GM12878 (cell line): ENCODE results near the gene KIFC3.

Experiments used
- CHD1 ChIP-seq: IDR thresholded peaks from 2 replicates; pipeline ENCODE4 v1.6.1; 2012; ENCODE audit warnings: low read depth, low read length, improper control_type of control experiment
- CTCF ChIP-seq, 3 experiments: IDR thresholded peaks in 2 of 3; conservative IDR thresholded peaks in 1 of 3; 2 replicates each; pipeline ENCODE4 v1.5.1; 2011; ENCODE audit warnings: low read depth in 3 of 3, low read length in 3 of 3, mild to moderate bottlenecking in 3 of 3, control low read depth in 2 of 3, moderate library complexity in 2 of 3, inconsistent platforms in 1 of 3, mixed read lengths in 1 of 3; ENCODE audit not compliant: control insufficient read depth in 2 of 3, insufficient read depth in 1 of 3; ENCODE audit errors: extremely low read depth in 1 of 3
- ELK1 ChIP-seq: IDR thresholded peaks from 2 replicates; pipeline ENCODE4 v1.6.1; 2012; ENCODE audit warnings: low read depth, low read length, improper control_type of control experiment
- EP300 ChIP-seq, 2 experiments: fragments of 150-350 bp in 1 of 2; IDR thresholded peaks; 2 replicates each; pipeline ENCODE4 v1.6.1; 2011 to 2012; ENCODE audit warnings: low read depth in 2 of 2, low read length in 2 of 2, borderline replicate concordance in 1 of 2, improper control_type of control experiment in 1 of 2, inconsistent platforms in 1 of 2; ENCODE audit not compliant: control insufficient read depth in 1 of 2
- EZH2 ChIP-seq: IDR thresholded peaks from 2 replicates; pipeline ENCODE4 v1.6.1; 2012; ENCODE audit warnings: low read depth, mild to moderate bottlenecking, control low read depth, inconsistent platforms, low read length, borderline replicate concordance; ENCODE audit not compliant: control insufficient read depth
- FOXM1 ChIP-seq: IDR thresholded peaks from 2 replicates; pipeline ENCODE4 v1.6.1; 2012; ENCODE audit warnings: low read depth, mild to moderate bottlenecking, inconsistent platforms, low read length, moderate library complexity
- MXI1 ChIP-seq: fragments of 150-350 bp; IDR thresholded peaks from 2 replicates; pipeline ENCODE4 v1.6.1; 2011; ENCODE audit warnings: low read depth, mild to moderate bottlenecking, inconsistent platforms, low read length, improper control_type of control experiment
- POLR2AphosphoS2 ChIP-seq: IDR thresholded peaks from 2 replicates; pipeline ENCODE4 v1.6.1; 2011; ENCODE audit warnings: low read depth, mild to moderate bottlenecking, low read length, improper control_type of control experiment, moderate library complexity
- POLR2AphosphoS5 ChIP-seq: IDR thresholded peaks from 2 replicates; pipeline ENCODE4 v1.6.1; 2011; ENCODE audit warnings: mild to moderate bottlenecking, low read length, inconsistent platforms
- SMC3 ChIP-seq: IDR thresholded peaks from 2 replicates; pipeline ENCODE4 v1.6.1; 2011; ENCODE audit warnings: low read length, improper control_type of control experiment, borderline replicate concordance

- TF ChIP-seq MXI1, result no peak
- no peak for TF ChIP-seq POLR2AphosphoS2
- no peak for TF ChIP-seq SMC3
- TF ChIP-seq CHD1, result no peak
- no peak for TF ChIP-seq FOXM1
- TF ChIP-seq ELK1, result no peak
- no peak for TF ChIP-seq POLR2AphosphoS5
- TF ChIP-seq EZH2, result no peak
- no peak for TF ChIP-seq EP300 (IDR thresholded peaks at IDR 0.05; ENCODE audit: borderline replicate concordance in 1 of 2, control insufficient read depth in 1 of 2, low read depth in 2 of 2, low read length in 2 of 2)
- no peak for TF ChIP-seq CTCF (IDR thresholded peaks at IDR 0.05 in 2 of 3, conservative IDR thresholded peaks at IDR 0.05 in 1 of 3; ENCODE audit: control insufficient read depth in 2 of 3, extremely low read depth in 1 of 3, insufficient read depth in 1 of 3, low read depth in 3 of 3, low read length in 3 of 3)
Observed at GRCh38 chr16:57791195-57791892, 10.9 kb downstream of the KIFC3 start.
